Skeletal muscle tissue (tissue), 4 donors: ENCODE measurements around the gene RFX4. TPM values are rescaled to one million over a fixed set of nuclear protein-coding genes. Genes with fewer than 3 reads are reported as not detected.
A peak's percentile ranks its signal among the peaks of the same experiment; 100 is the strongest.

ENCODE experiments used
- H3K27ac ChIP-seq: one replicate; pipeline ENCODE4 v1.7.0; 2013; ENCODE audit warnings: mild to moderate bottlenecking, low read depth, low read length, inconsistent platforms
- H3K27me3 ChIP-seq, 3 donors: one replicate each; pipeline ENCODE4 v1.7.0; 2013; ENCODE audit warnings: low read length in 3 of 3; ENCODE audit not compliant: control insufficient read depth in 3 of 3, insufficient read depth in 3 of 3
- H3K36me3 ChIP-seq, 3 donors: one replicate each; pipeline ENCODE4 v1.7.0; 2013; ENCODE audit warnings: low read length in 3 of 3; ENCODE audit not compliant: control insufficient read depth in 3 of 3, insufficient read depth in 3 of 3
- H3K4me1 ChIP-seq, 3 donors: one replicate each; pipeline ENCODE4 v1.7.0; 2013; ENCODE audit warnings: low read length in 3 of 3, mild to moderate bottlenecking in 3 of 3; ENCODE audit not compliant: control insufficient read depth in 3 of 3, insufficient read depth in 3 of 3
- H3K4me3 ChIP-seq, 3 donors: one replicate each; pipeline ENCODE4 v1.7.0; 2013; ENCODE audit warnings: low read length in 3 of 3
- H3K9ac ChIP-seq, 3 donors: one replicate each; pipeline ENCODE4 v1.7.0; 2013; ENCODE audit warnings: low read length in 3 of 3, mild to moderate bottlenecking in 3 of 3, moderate library complexity in 2 of 3, low read depth in 1 of 3
- H3K9me3 ChIP-seq, 3 donors: one replicate each; pipeline ENCODE4 v1.7.0; 2013; ENCODE audit warnings: low read length in 3 of 3; ENCODE audit not compliant: control insufficient read depth in 3 of 3
- total RNA-seq: library from RNA; depleted of rRNA; stranded (reverse); fragments of >200 nt; gene quantifications from one replicate; pipeline ENCODE4 v1.2.3, GENCODE V29; 2014
- donor health status: Osteomylitis.

RFX4 gene
- total RNA-seq: not detected

GRCh38 chr12:106582641-106583230 is at the start of gene RFX4:
TSS of gene RFX4 (plus strand) at chr12:106583004. CDS start at chr12:106583321, 317 bp downstream.
- no peak within 1 kb of the TSS for H3K27ac ChIP-seq
- H3K9ac ChIP-seq: no peak within 1 kb of the TSS
- peaks cover 82 to 84% (median 82%) of the 10 kb centered on the region in 3 donors for H3K27me3 ChIP-seq
- H3K36me3 ChIP-seq: no peaks in the 10 kb centered on the region
- H3K9me3 ChIP-seq: no peaks in the 10 kb centered on the region
- peak within 1 kb of the TSS; percentile 51 to 68 (median 55) for H3K4me3 ChIP-seq
- peaks cover 23 to 28% (median 26%) of the 10 kb centered on the region in 3 donors for H3K4me1 ChIP-seq

- Histone ChIP-seq H3K4me3 (no peak overlapping the region), H3K36me3 (no peaks in the 10 kb centered on the region), H3K27ac (no peak overlapping the region), H3K27me3 (no peaks in the 10 kb centered on the region), H3K9me3 (no peaks in the 10 kb centered on the region), H3K9ac (no peak overlapping the region), H3K4me1 (no peaks in the 10 kb centered on the region)
These were observed 41.6 kb upstream of the RFX4 start for GRCh38 chr12:106541201-106541600.

GRCh38 chr12:106551410-106551809 is 31.4 kb upstream of the RFX4 start:
- no peak overlapping the region for H3K4me3 ChIP-seq
- H3K4me1 ChIP-seq: no peaks in the 10 kb centered on the region
- H3K9ac ChIP-seq: no peak overlapping the region
- H3K27ac ChIP-seq: no peak overlapping the region
- no peaks in the 10 kb centered on the region for H3K36me3 ChIP-seq
- H3K9me3 ChIP-seq: peaks cover 0 to 3% (median 0%) of the 10 kb centered on the region in 3 donors
- H3K27me3 ChIP-seq: no peaks in the 10 kb centered on the region

- Histone ChIP-seq H3K4me1 (no peaks in the 10 kb centered on the region), H3K9me3 (peaks cover 0 to 3% (median 0%) of the 10 kb centered on the region in 3 donors), H3K4me3 (no peak overlapping the region), H3K27me3 (no peaks in the 10 kb centered on the region), H3K9ac (no peak overlapping the region), H3K36me3 (no peaks in the 10 kb centered on the region), H3K27ac (no peak overlapping the region)
These were observed 30.6 kb upstream of the RFX4 start for GRCh38 chr12:106552228-106552627.

GRCh38 chr12:106564678-106565329 is 18.0 kb upstream of the RFX4 start:
- no peak overlapping the region for H3K9ac ChIP-seq
- H3K27me3 ChIP-seq: peaks cover 2 to 7% (median 4%) of the 10 kb centered on the region in 3 donors
- no peaks in the 10 kb centered on the region for H3K36me3 ChIP-seq
- H3K9me3 ChIP-seq: no peaks in the 10 kb centered on the region
- no peak overlapping the region for H3K4me3 ChIP-seq
- H3K4me1 ChIP-seq: no peaks in the 10 kb centered on the region
- no peak overlapping the region for H3K27ac ChIP-seq

GRCh38 chr12:106566771-106567170 is 16.0 kb upstream of the RFX4 start:
- H3K27me3 ChIP-seq: peaks cover 0 to 7% (median 7%) of the 10 kb centered on the region in 3 donors
- H3K9ac ChIP-seq: no peak overlapping the region
- H3K4me3 ChIP-seq: no peak overlapping the region
- H3K9me3 ChIP-seq: peaks cover 0 to 3% (median 0%) of the 10 kb centered on the region in 3 donors
- H3K36me3 ChIP-seq: no peaks in the 10 kb centered on the region
- no peaks in the 10 kb centered on the region for H3K4me1 ChIP-seq
- no peak overlapping the region for H3K27ac ChIP-seq

- Histone ChIP-seq H3K27ac (no peak overlapping the region), H3K9me3 (peaks cover 0 to 3% (median 0%) of the 10 kb centered on the region in 3 donors), H3K9ac (no peak overlapping the region), H3K27me3 (peaks cover 5 to 9% (median 6%) of the 10 kb centered on the region in 3 donors), H3K4me3 (no peak overlapping the region), H3K36me3 (no peaks in the 10 kb centered on the region), H3K4me1 (no peaks in the 10 kb centered on the region)
These were observed 9.6 kb upstream of the RFX4 start for GRCh38 chr12:106573239-106573638.

- H3K4me1 ChIP-seq: peaks cover 6 to 8% (median 7%) of the 10 kb centered on the region in 3 donors
- H3K27me3 ChIP-seq: peaks cover 28 to 36% (median 32%) of the 10 kb centered on the region in 3 donors
These were observed 6.0 kb upstream of the RFX4 start for GRCh38 chr12:106576848-106577247.

GRCh38 chr12:106580671-106581508 is 1.9 kb upstream of the RFX4 start:
- H3K4me1 ChIP-seq: peaks cover 17 to 19% (median 18%) of the 10 kb centered on the region in 3 donors
- H3K9ac ChIP-seq: no peak overlapping the region
- H3K36me3 ChIP-seq: no peaks in the 10 kb centered on the region
- H3K4me3 ChIP-seq: peak overlapping the region in 2 of 3 donors; percentile 22 to 32
- H3K27me3 ChIP-seq: peaks cover 65 to 69% (median 66%) of the 10 kb centered on the region in 3 donors
- H3K9me3 ChIP-seq: no peaks in the 10 kb centered on the region
- no peak overlapping the region for H3K27ac ChIP-seq

More at GRCh38 chr12:106576848-106577247, 6.0 kb upstream of the RFX4 start:
- no peak overlapping the region for H3K4me3 ChIP-seq
- H3K27ac ChIP-seq: no peak overlapping the region
- no peak overlapping the region for H3K9ac ChIP-seq
- no peaks in the 10 kb centered on the region for H3K36me3 ChIP-seq
- H3K9me3 ChIP-seq: no peaks in the 10 kb centered on the region
